K562 (cell line): Measurements from ENCODE around the gene MAK. TPM values are rescaled to one million over a fixed set of nuclear protein-coding genes. Genes with fewer than 3 reads are reported as not detected.

Experiments
- ATAC-seq: fragments of 200-7000 bp; cut with Tn5 transposase; 3 replicates; pipeline ENCODE4 v1.9.1; 2020; ENCODE audit warnings: moderate library complexity
- BruUV-seq: library from RNA; stranded (reverse); fragments of 400-500 nt; replicated peaks from 2 replicates; lab custom pipeline; 2021; lab: Mats Ljungman, UMichigan
- CTCF ChIA-PET: fragments of 300-600 bp; formaldehyde crosslinking; extraction: SDS; loops from one replicate; lab custom pipeline; 2021; ENCODE audit warnings: low intra/inter-chr PET ratio; lab: Yijun Ruan, JAX
- POLR2A ChIA-PET: fragments of 300-600, 350-650 bp; sonication (Branson Sonifier 250); formaldehyde crosslinking; extraction: SDS; loops from one replicate; lab custom pipeline; 2021; ENCODE audit warnings: antibody characterized with exemption, inconsistent platforms; lab: Yijun Ruan, JAX
- DNase-seq, 4 experiments: peaks; one replicate each; pipeline versions ENCODE4 v3.0.0 to v3.0.0-alpha.2; 2011 to 2018; ENCODE audit warnings: low spot score in 3 of 4, mixed read lengths in 3 of 4; ENCODE audit errors: extremely low read depth in 1 of 4
- FAIRE-seq: peaks from 2 replicates; lab custom pipeline; 2011; peaks lifted over from hg19 to GRCh38; lab: Jason Lieb, UNC
- H2AFZ ChIP-seq: 2 replicates; pipeline ENCODE4 v1.6.0; 2011; ENCODE audit warnings: low read depth, low read length, control low read depth, inconsistent platforms
- H3K27ac ChIP-seq: fragments of 200-600 bp; 3 replicates; pipeline ENCODE4 v1.8.0; 2011; ENCODE audit warnings: low read depth, mild to moderate bottlenecking, control low read depth, inconsistent platforms, low read length, moderate library complexity, mixed read lengths; ENCODE audit errors: extremely low read depth
- H3K27me3 ChIP-seq, 2 experiments: fragments of 300-600 bp in 1 of 2; 2 replicates in 1 of 2; 3 replicates in 1 of 2; pipeline versions ENCODE4 v1.6.0 to v1.8.0; 2011; ENCODE audit warnings: inconsistent platforms in 2 of 2, low read length in 2 of 2, mild to moderate bottlenecking in 1 of 2, mixed read lengths in 1 of 2, moderate library complexity in 1 of 2; ENCODE audit not compliant: control insufficient read depth in 2 of 2, insufficient read depth in 2 of 2
- H3K36me3 ChIP-seq: fragments of 300-600 bp; 3 replicates; pipeline ENCODE4 v1.8.0; 2011; ENCODE audit warnings: mild to moderate bottlenecking, low read length, inconsistent platforms; ENCODE audit not compliant: control insufficient read depth, insufficient read depth
- H3K4me1 ChIP-seq, 2 experiments: fragments of 200-600 bp in 1 of 2; replicated peaks in 1 of 2; 2 replicates in 1 of 2; 3 replicates in 1 of 2; pipeline versions ENCODE4 v1.5.1 to v1.8.0; 2011; ENCODE audit warnings: inconsistent platforms in 2 of 2, low read length in 2 of 2, mild to moderate bottlenecking in 1 of 2, mixed read lengths in 1 of 2, moderate library complexity in 1 of 2; ENCODE audit not compliant: control insufficient read depth in 2 of 2, insufficient read depth in 2 of 2
- H3K4me2 ChIP-seq: 2 replicates; pipeline ENCODE4 v1.6.1; 2011; ENCODE audit warnings: low read length, control low read depth, inconsistent platforms, mixed read lengths; ENCODE audit not compliant: insufficient read depth
- H3K4me3 ChIP-seq: fragments of 200-600 bp; sonication (generic), shearing (Covaris generic); 2 replicates; pipeline ENCODE4 v1.5.1; 2016; ENCODE audit warnings: control low read depth, inconsistent platforms
- H3K79me2 ChIP-seq: fragments of 200-600 bp; 3 replicates; pipeline ENCODE4 v1.8.0; 2011; ENCODE audit warnings: low read length, inconsistent platforms; ENCODE audit not compliant: control insufficient read depth, insufficient read depth
- H3K9ac ChIP-seq, 2 experiments: 2 replicates each; pipeline versions ENCODE4 v1.6.0 to v1.6.1; 2011; ENCODE audit warnings: low read depth in 2 of 2, low read length in 2 of 2, control low read depth in 1 of 2, inconsistent platforms in 1 of 2, mild to moderate bottlenecking in 1 of 2, mixed read lengths in 1 of 2; ENCODE audit not compliant: insufficient read depth in 1 of 2
- H3K9me1 ChIP-seq: one replicate; pipeline ENCODE4 v1.6.0; 2011; ENCODE audit warnings: inconsistent platforms, mild to moderate bottlenecking, low read length, moderate library complexity; ENCODE audit not compliant: control insufficient read depth, insufficient read depth
- H3K9me3 ChIP-seq: replicated peaks from 2 replicates; pipeline ENCODE4 v1.5.1; 2011; ENCODE audit warnings: low read depth, low read length, inconsistent platforms; ENCODE audit not compliant: control insufficient read depth, insufficient read depth
- H4K20me1 ChIP-seq: replicated peaks from 2 replicates; pipeline ENCODE4 v1.6.1; 2011; ENCODE audit warnings: low read length, inconsistent platforms, mixed read lengths; ENCODE audit not compliant: control insufficient read depth, insufficient read depth
- E2F3 ChIP-seq: fragments of 250-450 bp; sonication (Bioruptor Pico); IDR thresholded peaks from 2 replicates; pipeline ENCODE4 v1.4.0; 2020; ENCODE audit warnings: mild to moderate bottlenecking
- FOXK2 ChIP-seq, 2 experiments: fragments of 450-650 bp; IDR thresholded peaks in 1 of 2; conservative IDR thresholded peaks in 1 of 2; 2 replicates each; pipeline ENCODE4 v1.6.1; 2016; ENCODE audit warnings: low read depth in 2 of 2, mild to moderate bottlenecking in 1 of 2
- SETDB1 ChIP-seq: IDR thresholded peaks from one replicate; pipeline ENCODE4 v1.6.1; 2012; ENCODE audit warnings: low read length, control low read depth, inconsistent platforms
- STAT5A ChIP-seq: IDR thresholded peaks from 2 replicates; pipeline ENCODE4 v1.6.1; 2012; ENCODE audit warnings: low read length, inconsistent platforms, borderline replicate concordance
- ZBTB2 ChIP-seq: fragments of 450-650 bp; IDR thresholded peaks from 2 replicates; pipeline ENCODE4 v1.6.1; 2016; ENCODE audit warnings: antibody characterized with exemption
- ZKSCAN1 ChIP-seq: fragments of 150-350 bp; IDR thresholded peaks from 2 replicates; pipeline ENCODE4 v1.6.1; 2016; ENCODE audit warnings: low read depth, low read length
- ZNF347 ChIP-seq: fragments of 450-650 bp; formaldehyde crosslinking; IDR thresholded peaks from 2 replicates; pipeline ENCODE4 v1.4.0; 2020; ENCODE audit warnings: low read depth, mild to moderate bottlenecking, moderate library complexity
- ZNF512 ChIP-seq: IDR thresholded peaks from 2 replicates; pipeline ENCODE4 v1.6.1; 2016; ENCODE audit warnings: missing genetic modification characterization, missing compliant biosample characterization
- ZNF79 ChIP-seq: fragments of 250-450 bp; sonication (Bioruptor Pico); IDR thresholded peaks from 2 replicates; pipeline ENCODE4 v1.4.0; 2020; ENCODE audit warnings: low read depth, mild to moderate bottlenecking, moderate library complexity
- WGBS: fragments of 100-300 bp; shearing (Covaris generic); methylation state at CpG from one replicate; pipeline ENCODE4 v1.1.6; 2016; ENCODE audit warnings: low coverage, mixed read lengths; ENCODE audit not compliant: insufficient coverage; ENCODE audit errors: missing lambda C conversion rate; 5-methylcytosine and 5-hydroxymethylcytosine counted together
- in situ Hi-C: fragments of 300-500 bp; cut with MboI; formaldehyde crosslinking; loops from 4 replicates; pipeline ENCODE4 v1.15.0; 2018; ENCODE audit warnings: inconsistent platforms, mixed read lengths
- intact Hi-C: fragments of 100-400 bp; cut with micrococcal nuclease; formaldehyde crosslinking; loops from 2 replicates; pipeline ENCODE4 v1.14.2; 2022
- polyA plus RNA-seq, 8 experiments: library from polyadenylated mRNA; depleted of rRNA in 4 of 8; stranded (reverse) in 5 of 8; unstranded in 3 of 8; fragments of >200 nt; fragmentation: Nextera tagmentation in 2 of 8; fragmentation: Illumina TruSeq in 1 of 8; extraction: Ambion mirVana in 2 of 8; extraction: Trizol in 1 of 8; gene quantifications; 2 replicates each; pipeline versions ENCODE4 v1.2.1 to v1.2.3, GENCODE V29; 2011 to 2014; ENCODE audit warnings: inconsistent platforms in 1 of 8, missing spikeins in 1 of 8
- total RNA-seq, 7 experiments: library from RNA; depleted of rRNA in 6 of 7; stranded (reverse); fragments of >200 nt in 6 of 7; fragmentation: Illumina TruSeq in 2 of 7; extraction: Trizol in 2 of 7; gene quantifications; 2 replicates each; pipeline versions ENCODE4 v1.2.1 to v1.2.3, GENCODE V29; 2011 to 2021; ENCODE audit warnings: low replicate concordance in 1 of 7
- TF ChIP-seq, protein P1 (sequence below): fragments of 250-450 bp; sonication (Bioruptor Pico); IDR thresholded peaks from 2 replicates; pipeline ENCODE4 v1.5.0; 2020; ENCODE audit warnings: mild to moderate bottlenecking, borderline replicate concordance
- TF ChIP-seq, protein P2 (sequence below): sonication (generic); formaldehyde crosslinking; IDR thresholded peaks from 2 replicates; pipeline ENCODE4 v1.8.0; 2023; ENCODE audit warnings: missing genetic modification reagents, mild to moderate bottlenecking, borderline replicate concordance

The MAK gene
- total and polyA plus RNA-seq, 9 of the 15 experiments (the other 6 are each of a cell fraction or from before 2014, with no cell fraction given): 0.25 to 1.1 (median 0.53) TPM

GRCh38 chr6:10873374-10873773 is 35.0 kb upstream of the MAK start:
- ChIA-PET CTCF (no interaction called here), POLR2A (interaction anchor here (1.2 to 4.9 kb wide), 2 partner anchors 14 to 222 kb away, joined by 3 to 18 read pairs; partner anchors contain the start of gene SYCP2L)
- no peak overlapping the region for H3K27ac ChIP-seq
- H3K9me3 ChIP-seq: no peaks in the 10 kb centered on the region
- H2AFZ ChIP-seq: no peak overlapping the region
- in situ Hi-C loops (no loop called here), intact Hi-C loops (no loop called here)
- H3K9ac ChIP-seq: no peak overlapping the region
- no peak for FAIRE-seq
- H3K4me1 ChIP-seq: peaks cover 0 to 3% of the 10 kb centered on the region in 2 experiments; a peak in 1 of 5 replicates
- BruUV-seq: no TSS peak
- no peaks in the 10 kb centered on the region for H3K36me3 ChIP-seq
- WGBS: 0% methylated on average over 1 of the region's 1 CpG
- no peak for TF ChIP-seq ZNF512 (tag)
- no peak for TF ChIP-seq FOXK2 (conservative IDR thresholded peaks at IDR 0.05 in 1 of 2, IDR thresholded peaks at IDR 0.05 in 1 of 2; ENCODE audit: low read depth in 2 of 2)
- TF ChIP-seq E2F3 (CRISPR knock-in tag): no peak
- no peak for TF ChIP-seq SETDB1
- TF ChIP-seq STAT5A: no peak
- TF ChIP-seq ZKSCAN1: no peak
- TF ChIP-seq, protein P1, sequence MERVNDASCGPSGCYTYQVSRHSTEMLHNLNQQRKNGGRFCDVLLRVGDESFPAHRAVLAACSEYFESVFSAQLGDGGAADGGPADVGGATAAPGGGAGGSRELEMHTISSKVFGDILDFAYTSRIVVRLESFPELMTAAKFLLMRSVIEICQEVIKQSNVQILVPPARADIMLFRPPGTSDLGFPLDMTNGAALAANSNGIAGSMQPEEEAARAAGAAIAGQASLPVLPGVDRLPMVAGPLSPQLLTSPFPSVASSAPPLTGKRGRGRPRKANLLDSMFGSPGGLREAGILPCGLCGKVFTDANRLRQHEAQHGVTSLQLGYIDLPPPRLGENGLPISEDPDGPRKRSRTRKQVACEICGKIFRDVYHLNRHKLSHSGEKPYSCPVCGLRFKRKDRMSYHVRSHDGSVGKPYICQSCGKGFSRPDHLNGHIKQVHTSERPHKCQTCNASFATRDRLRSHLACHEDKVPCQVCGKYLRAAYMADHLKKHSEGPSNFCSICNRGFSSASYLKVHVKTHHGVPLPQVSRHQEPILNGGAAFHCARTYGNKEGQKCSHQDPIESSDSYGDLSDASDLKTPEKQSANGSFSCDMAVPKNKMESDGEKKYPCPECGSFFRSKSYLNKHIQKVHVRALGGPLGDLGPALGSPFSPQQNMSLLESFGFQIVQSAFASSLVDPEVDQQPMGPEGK: no peak
- no peak for TF ChIP-seq ZNF347 (CRISPR knock-in tag)
- TF ChIP-seq, protein P2, sequence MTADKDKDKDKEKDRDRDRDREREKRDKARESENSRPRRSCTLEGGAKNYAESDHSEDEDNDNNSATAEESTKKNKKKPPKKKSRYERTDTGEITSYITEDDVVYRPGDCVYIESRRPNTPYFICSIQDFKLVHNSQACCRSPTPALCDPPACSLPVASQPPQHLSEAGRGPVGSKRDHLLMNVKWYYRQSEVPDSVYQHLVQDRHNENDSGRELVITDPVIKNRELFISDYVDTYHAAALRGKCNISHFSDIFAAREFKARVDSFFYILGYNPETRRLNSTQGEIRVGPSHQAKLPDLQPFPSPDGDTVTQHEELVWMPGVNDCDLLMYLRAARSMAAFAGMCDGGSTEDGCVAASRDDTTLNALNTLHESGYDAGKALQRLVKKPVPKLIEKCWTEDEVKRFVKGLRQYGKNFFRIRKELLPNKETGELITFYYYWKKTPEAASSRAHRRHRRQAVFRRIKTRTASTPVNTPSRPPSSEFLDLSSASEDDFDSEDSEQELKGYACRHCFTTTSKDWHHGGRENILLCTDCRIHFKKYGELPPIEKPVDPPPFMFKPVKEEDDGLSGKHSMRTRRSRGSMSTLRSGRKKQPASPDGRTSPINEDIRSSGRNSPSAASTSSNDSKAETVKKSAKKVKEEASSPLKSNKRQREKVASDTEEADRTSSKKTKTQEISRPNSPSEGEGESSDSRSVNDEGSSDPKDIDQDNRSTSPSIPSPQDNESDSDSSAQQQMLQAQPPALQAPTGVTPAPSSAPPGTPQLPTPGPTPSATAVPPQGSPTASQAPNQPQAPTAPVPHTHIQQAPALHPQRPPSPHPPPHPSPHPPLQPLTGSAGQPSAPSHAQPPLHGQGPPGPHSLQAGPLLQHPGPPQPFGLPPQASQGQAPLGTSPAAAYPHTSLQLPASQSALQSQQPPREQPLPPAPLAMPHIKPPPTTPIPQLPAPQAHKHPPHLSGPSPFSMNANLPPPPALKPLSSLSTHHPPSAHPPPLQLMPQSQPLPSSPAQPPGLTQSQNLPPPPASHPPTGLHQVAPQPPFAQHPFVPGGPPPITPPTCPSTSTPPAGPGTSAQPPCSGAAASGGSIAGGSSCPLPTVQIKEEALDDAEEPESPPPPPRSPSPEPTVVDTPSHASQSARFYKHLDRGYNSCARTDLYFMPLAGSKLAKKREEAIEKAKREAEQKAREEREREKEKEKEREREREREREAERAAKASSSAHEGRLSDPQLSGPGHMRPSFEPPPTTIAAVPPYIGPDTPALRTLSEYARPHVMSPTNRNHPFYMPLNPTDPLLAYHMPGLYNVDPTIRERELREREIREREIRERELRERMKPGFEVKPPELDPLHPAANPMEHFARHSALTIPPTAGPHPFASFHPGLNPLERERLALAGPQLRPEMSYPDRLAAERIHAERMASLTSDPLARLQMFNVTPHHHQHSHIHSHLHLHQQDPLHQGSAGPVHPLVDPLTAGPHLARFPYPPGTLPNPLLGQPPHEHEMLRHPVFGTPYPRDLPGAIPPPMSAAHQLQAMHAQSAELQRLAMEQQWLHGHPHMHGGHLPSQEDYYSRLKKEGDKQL (CRISPR knock-in tag): no peak
- TF ChIP-seq ZBTB2: no peak
- no peak for TF ChIP-seq ZNF79
- ATAC-seq: no peak
- no peaks in the 10 kb centered on the region for H3K9me1 ChIP-seq
- H3K79me2 ChIP-seq: no peaks in the 10 kb centered on the region
- H3K4me2 ChIP-seq: no peak overlapping the region
- H4K20me1 ChIP-seq: no peaks in the 10 kb centered on the region
- no peak overlapping the region for H3K4me3 ChIP-seq
- no peaks in the 10 kb centered on the region; a peak in 1 of 5 replicates for H3K27me3 ChIP-seq
- DNase-seq: no peak
